ENCODE measurements around the gene BSN.

Gene BSN

GRCh38 chr3:49563040-49563578 lies 8.8 kb downstream of the BSN start:
- no peak for TF ChIP-seq EZH2phosphoT487 (conservative IDR thresholded peaks at IDR 0.05; ENCODE audit: low read length)
- no peak for TF ChIP-seq CTCF (IDR thresholded peaks at IDR 0.05; ENCODE audit: insufficient read depth, low read length, poor library complexity, severe bottlenecking)
- no peaks in the 10 kb centered on the region for H3K36me3 ChIP-seq (ENCODE audit: low read length)
- no peaks in the 10 kb centered on the region for H4K20me1 ChIP-seq (ENCODE audit: low read depth, low read length)
- H3K79me2 ChIP-seq (ENCODE audit: insufficient read depth, low read length): no peaks in the 10 kb centered on the region
- no peaks in the 10 kb centered on the region for H3K9me2 ChIP-seq (replicated peaks; ENCODE audit: insufficient read depth, low read length)
- H2AFZ ChIP-seq (ENCODE audit: low read depth, low read length, severe bottlenecking): no peak overlapping the region
- H3K9me3 ChIP-seq (ENCODE audit: insufficient read depth, low read length): no peaks in the 10 kb centered on the region
- H3K9ac ChIP-seq (ENCODE audit: low read length): no peak overlapping the region
- H3K27ac ChIP-seq (ENCODE audit: low read depth, low read length): no peak overlapping the region
- no peaks in the 10 kb centered on the region for H3F3A ChIP-seq (ENCODE audit: insufficient read depth)
- H3K4me2 ChIP-seq (ENCODE audit: low read depth, low read length, poor library complexity, severe bottlenecking): no peak overlapping the region
- no peak overlapping the region for H3K4me3 ChIP-seq (ENCODE audit: insufficient read depth, low read length, poor library complexity, severe bottlenecking)
- no peaks in the 10 kb centered on the region for H3K27me3 ChIP-seq (ENCODE audit: low read length)

GRCh38 chr3:49563766-49564165 lies 9.5 kb downstream of the BSN start:
- Histone ChIP-seq H3K9ac (ENCODE audit: low read length) (no peak overlapping the region), H3K27ac (ENCODE audit: low read depth, low read length) (no peak overlapping the region), H3K79me2 (ENCODE audit: insufficient read depth, low read length) (no peaks in the 10 kb centered on the region), H3K9me2 (replicated peaks; ENCODE audit: insufficient read depth, low read length) (no peaks in the 10 kb centered on the region), H3K36me3 (ENCODE audit: low read length) (no peaks in the 10 kb centered on the region), H4K20me1 (ENCODE audit: low read depth, low read length) (no peaks in the 10 kb centered on the region), H3K4me2 (ENCODE audit: low read depth, low read length, poor library complexity, severe bottlenecking) (no peak overlapping the region), H3K9me3 (ENCODE audit: insufficient read depth, low read length) (no peaks in the 10 kb centered on the region), H2AFZ (ENCODE audit: low read depth, low read length, severe bottlenecking) (no peak overlapping the region), H3K27me3 (ENCODE audit: low read length) (no peaks in the 10 kb centered on the region), H3F3A (ENCODE audit: insufficient read depth) (no peaks in the 10 kb centered on the region), H3K4me3 (ENCODE audit: insufficient read depth, low read length, poor library complexity, severe bottlenecking) (no peak overlapping the region)
- TF ChIP-seq CTCF (IDR thresholded peaks at IDR 0.05; ENCODE audit: insufficient read depth, low read length, poor library complexity, severe bottlenecking) (no peak), EZH2phosphoT487 (conservative IDR thresholded peaks at IDR 0.05; ENCODE audit: low read length) (no peak)

- Histone ChIP-seq H3K9me2 (replicated peaks; ENCODE audit: insufficient read depth, low read length) (no peaks in the 10 kb centered on the region), H3K9ac (ENCODE audit: low read length) (no peak overlapping the region), H3K36me3 (ENCODE audit: low read length) (no peaks in the 10 kb centered on the region), H3K27ac (ENCODE audit: low read depth, low read length) (no peak overlapping the region), H3F3A (ENCODE audit: insufficient read depth) (no peaks in the 10 kb centered on the region), H3K4me2 (ENCODE audit: low read depth, low read length, poor library complexity, severe bottlenecking) (no peak overlapping the region), H3K9me3 (ENCODE audit: insufficient read depth, low read length) (no peaks in the 10 kb centered on the region), H3K27me3 (ENCODE audit: low read length) (no peaks in the 10 kb centered on the region), H4K20me1 (ENCODE audit: low read depth, low read length) (no peaks in the 10 kb centered on the region), H2AFZ (ENCODE audit: low read depth, low read length, severe bottlenecking) (no peak overlapping the region), H3K4me3 (ENCODE audit: insufficient read depth, low read length, poor library complexity, severe bottlenecking) (no peak overlapping the region), H3K79me2 (ENCODE audit: insufficient read depth, low read length) (no peaks in the 10 kb centered on the region)
- TF ChIP-seq CTCF (IDR thresholded peaks at IDR 0.05; ENCODE audit: insufficient read depth, low read length, poor library complexity, severe bottlenecking) (no peak), EZH2phosphoT487 (conservative IDR thresholded peaks at IDR 0.05; ENCODE audit: low read length) (no peak)
Observed at GRCh38 chr3:49566312-49566711, 12.0 kb downstream of the BSN start.

Measured in SU-DHL-6 (cell line).